Measurements from ENCODE around the gene ITIH4.

The ITIH4 gene

DNA sequence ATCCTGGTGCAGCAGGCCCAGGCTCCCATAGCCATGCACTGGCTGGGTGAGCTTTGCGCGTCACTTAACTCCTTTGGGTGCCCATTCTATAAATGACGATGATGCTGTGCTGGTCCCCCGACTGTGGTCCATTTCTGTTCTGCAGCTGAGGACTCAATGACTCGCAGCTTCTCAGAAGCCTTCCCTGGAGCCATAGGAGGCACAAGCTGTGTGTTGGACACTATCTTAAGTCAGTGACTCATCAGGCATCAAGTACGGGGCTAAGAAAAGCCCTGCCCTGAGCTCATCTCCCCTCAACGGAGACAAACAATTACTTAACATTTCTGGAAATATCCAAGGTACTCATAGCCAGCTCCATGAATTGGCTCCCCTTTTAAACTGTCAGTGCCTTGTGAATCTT, 18.1 kb upstream of the ITIH4 start:
- TF ChIP-seq, protein P1, sequence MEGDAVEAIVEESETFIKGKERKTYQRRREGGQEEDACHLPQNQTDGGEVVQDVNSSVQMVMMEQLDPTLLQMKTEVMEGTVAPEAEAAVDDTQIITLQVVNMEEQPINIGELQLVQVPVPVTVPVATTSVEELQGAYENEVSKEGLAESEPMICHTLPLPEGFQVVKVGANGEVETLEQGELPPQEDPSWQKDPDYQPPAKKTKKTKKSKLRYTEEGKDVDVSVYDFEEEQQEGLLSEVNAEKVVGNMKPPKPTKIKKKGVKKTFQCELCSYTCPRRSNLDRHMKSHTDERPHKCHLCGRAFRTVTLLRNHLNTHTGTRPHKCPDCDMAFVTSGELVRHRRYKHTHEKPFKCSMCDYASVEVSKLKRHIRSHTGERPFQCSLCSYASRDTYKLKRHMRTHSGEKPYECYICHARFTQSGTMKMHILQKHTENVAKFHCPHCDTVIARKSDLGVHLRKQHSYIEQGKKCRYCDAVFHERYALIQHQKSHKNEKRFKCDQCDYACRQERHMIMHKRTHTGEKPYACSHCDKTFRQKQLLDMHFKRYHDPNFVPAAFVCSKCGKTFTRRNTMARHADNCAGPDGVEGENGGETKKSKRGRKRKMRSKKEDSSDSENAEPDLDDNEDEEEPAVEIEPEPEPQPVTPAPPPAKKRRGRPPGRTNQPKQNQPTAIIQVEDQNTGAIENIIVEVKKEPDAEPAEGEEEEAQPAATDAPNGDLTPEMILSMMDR (IDR thresholded peaks at IDR 0.05): no peak
- H3K27me3 Mint-ChIP-seq (ENCODE audit: low read depth, poor library complexity): peaks cover 5% of the 10 kb centered on the region
- no peak for DNase-seq
- H3K27ac Mint-ChIP-seq: no peak overlapping the region
- H3K9me3 Mint-ChIP-seq: no peaks in the 10 kb centered on the region
- H3K4me1 Mint-ChIP-seq: peaks cover 17% of the 10 kb centered on the region
- no peak overlapping the region for H3K4me3 Mint-ChIP-seq
- H3K36me3 Mint-ChIP-seq (ENCODE audit: low read depth): peaks cover 12% of the 10 kb centered on the region

DNA sequence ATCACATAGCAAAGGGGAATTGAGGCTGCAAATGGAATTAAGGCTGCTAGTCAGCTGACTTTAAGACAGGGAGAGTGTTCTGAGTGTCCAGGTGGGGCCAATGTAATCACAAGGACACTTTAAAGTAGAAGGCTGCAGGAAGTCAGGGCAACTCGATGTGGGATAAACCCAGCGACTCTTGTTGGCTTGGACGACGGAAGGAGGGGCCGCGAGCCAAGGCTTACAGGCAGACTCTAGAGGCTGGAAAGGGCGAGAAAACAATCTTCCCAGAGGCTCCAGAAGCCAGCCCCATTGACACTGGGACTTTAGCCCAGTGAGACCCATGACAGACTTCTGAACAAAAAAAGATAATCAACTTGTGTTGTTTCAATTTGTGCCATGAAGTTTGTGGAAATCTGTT, 17.3 kb upstream of the ITIH4 start:
- Mint-ChIP-seq H3K9me3 (no peaks in the 10 kb centered on the region), H3K27ac (no peak overlapping the region), H3K36me3 (ENCODE audit: low read depth) (peaks cover 12% of the 10 kb centered on the region), H3K4me3 (no peak overlapping the region), H3K27me3 (ENCODE audit: low read depth, poor library complexity) (peaks cover 5% of the 10 kb centered on the region), H3K4me1 (peaks cover 26% of the 10 kb centered on the region)
- DNase-seq: no peak
- TF ChIP-seq, protein P1 (IDR thresholded peaks at IDR 0.05): no peak

DNA sequence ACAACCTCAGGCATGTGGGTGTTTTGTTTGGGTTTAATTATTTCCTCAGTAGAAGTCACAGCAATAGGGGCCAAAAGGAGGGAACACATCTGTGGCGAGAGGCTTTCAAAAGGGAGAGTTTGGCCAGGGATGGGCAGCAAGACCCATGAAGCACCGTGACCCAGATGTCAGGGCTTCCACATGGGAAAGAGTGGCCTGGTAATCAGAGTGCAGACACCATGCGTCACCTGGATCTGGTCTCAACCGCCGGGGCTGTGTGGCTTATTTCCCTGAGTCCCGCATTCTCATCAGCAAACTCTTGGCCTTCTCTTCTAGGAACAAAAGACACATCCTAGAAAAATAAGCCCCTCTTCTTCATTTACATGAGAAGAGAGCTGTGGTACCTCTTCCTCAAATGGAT, 16.8 kb upstream of the ITIH4 start:
- Mint-ChIP-seq H3K27me3 (ENCODE audit: low read depth, poor library complexity) (peaks cover 5% of the 10 kb centered on the region), H3K27ac (no peak overlapping the region), H3K9me3 (no peaks in the 10 kb centered on the region), H3K4me3 (no peak overlapping the region), H3K36me3 (ENCODE audit: low read depth) (peaks cover 12% of the 10 kb centered on the region), H3K4me1 (peaks cover 31% of the 10 kb centered on the region)
- DNase-seq: no peak
- TF ChIP-seq, protein P1 (IDR thresholded peaks at IDR 0.05): no peak

DNA sequence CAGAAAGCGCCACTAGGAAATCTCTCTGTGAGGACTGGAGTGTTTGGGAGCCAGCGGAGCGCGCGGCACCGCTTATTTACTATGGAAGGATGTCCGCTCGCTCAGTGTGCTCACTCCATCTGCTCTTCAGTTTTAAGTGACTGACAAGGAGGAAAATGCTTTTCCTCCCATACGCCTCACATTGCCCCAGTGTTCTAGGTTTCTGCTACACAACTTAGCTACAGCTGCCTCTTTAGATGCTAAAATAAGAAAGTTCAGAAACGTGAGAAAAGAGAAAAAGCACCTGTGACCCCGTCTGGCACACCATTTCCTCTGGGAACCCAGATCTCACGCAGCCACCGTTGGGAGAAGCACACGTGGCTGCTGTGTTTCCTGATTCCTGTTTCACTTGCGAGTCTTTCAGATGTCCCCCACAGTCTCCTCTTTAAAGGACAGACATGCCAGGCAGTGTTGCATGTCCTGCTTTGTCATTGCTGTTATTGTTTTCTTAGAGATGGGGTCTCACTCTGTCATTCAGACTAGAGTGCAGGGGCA, 16.0 kb upstream of the ITIH4 start:
- Mint-ChIP-seq H3K4me1 (peaks cover 38% of the 10 kb centered on the region), H3K4me3 (no peak overlapping the region), H3K27me3 (ENCODE audit: low read depth, poor library complexity) (peaks cover 5% of the 10 kb centered on the region), H3K9me3 (no peaks in the 10 kb centered on the region), H3K27ac (peak overlapping the region; percentile 95), H3K36me3 (ENCODE audit: low read depth) (peaks cover 18% of the 10 kb centered on the region)
- TF ChIP-seq, protein P1 (IDR thresholded peaks at IDR 0.05): no peak
- DNase-seq: no peak

DNA sequence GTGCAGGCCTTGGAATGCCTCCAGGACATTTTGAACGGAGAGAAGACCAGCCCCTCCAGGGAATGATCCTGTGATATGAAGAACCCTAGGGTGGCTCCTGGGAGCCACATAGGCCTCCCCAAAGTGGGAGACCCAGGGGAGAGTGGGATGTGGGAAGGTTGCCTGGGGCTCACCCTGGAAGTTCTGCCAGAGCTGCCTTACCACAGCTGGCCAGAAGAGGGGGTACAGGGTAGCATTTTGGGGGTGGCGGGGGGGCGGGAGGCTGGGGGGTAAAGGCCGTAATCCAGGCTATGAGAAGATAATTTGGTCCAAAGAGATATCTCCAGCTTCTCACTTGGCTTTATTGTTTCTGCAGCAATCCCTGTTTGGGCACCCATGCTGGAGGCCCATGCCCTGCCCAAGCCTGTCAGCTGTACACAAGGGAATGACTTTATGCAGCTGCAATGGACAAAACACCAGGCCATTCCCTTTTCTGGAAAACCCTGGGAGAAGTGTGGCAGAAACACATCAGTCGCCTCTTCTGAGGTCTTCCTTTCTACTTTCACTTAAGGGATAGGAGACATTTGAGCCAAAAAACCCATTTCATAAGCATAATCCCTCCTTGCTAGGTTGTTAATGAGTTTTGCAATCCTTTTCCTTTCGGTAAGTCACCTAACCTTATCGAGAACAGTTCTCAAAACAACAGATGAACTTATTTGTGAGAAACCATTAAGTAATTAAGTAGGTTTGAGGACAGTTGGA, 15.4 kb upstream of the ITIH4 start:
- DNase-seq: peak; percentile 22

More for the DNA sequence above, 15.4 kb upstream of the ITIH4 start:
- TF ChIP-seq, protein P1 (IDR thresholded peaks at IDR 0.05): no peak
- Mint-ChIP-seq H3K4me1 (peaks cover 39% of the 10 kb centered on the region), H3K27me3 (ENCODE audit: low read depth, poor library complexity) (peaks cover 5% of the 10 kb centered on the region), H3K27ac (no peak overlapping the region), H3K4me3 (no peak overlapping the region), H3K9me3 (no peaks in the 10 kb centered on the region), H3K36me3 (ENCODE audit: low read depth) (peaks cover 18% of the 10 kb centered on the region)
